ENCODE measurements around the gene ZNF529.
A peak's percentile ranks its signal among the peaks of the same experiment; 100 is the strongest.

DNA sequence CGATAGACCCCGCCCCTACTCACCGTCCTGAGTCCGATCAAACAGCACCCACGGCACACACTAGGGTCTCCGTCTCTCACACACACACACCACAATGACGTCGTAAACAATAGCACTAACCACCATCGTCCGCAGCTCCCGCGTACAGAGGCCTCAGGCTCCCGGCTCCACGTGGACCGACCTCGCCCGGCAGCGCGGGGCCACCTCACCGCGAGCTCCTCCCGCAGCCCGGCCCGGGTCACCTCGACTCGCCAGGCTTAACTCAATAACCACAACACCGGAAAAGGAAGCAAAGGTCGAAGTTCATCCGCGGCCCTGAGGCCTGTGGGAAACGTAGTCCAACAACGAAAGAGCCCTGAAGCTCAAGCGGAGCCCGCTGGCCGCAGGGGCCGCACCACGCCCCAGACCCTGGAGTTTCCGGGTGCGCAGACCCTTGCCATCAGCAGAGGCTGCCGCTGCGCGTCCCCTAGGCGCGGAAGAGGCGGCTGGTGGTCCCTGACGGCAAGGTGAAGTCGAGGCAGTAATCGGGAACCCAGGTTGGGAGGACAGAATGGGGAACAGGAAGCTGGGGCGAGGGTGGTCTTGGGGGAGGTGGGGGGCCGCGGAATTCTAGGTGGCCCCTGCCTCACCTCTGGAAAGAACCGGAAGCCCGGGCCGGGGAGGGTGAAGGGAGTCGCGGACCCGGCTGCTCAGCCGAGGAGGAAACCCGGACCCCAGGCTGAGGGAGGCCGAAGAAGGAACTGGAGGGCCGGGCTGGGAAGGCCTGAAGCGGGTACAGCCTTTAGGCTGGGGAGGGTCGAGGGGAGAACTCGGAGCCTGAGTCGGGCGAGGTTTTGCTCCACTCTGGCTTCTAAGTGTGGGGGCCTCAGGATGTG is at the start of gene ZNF529:
- TF ChIP-seq, protein P1, sequence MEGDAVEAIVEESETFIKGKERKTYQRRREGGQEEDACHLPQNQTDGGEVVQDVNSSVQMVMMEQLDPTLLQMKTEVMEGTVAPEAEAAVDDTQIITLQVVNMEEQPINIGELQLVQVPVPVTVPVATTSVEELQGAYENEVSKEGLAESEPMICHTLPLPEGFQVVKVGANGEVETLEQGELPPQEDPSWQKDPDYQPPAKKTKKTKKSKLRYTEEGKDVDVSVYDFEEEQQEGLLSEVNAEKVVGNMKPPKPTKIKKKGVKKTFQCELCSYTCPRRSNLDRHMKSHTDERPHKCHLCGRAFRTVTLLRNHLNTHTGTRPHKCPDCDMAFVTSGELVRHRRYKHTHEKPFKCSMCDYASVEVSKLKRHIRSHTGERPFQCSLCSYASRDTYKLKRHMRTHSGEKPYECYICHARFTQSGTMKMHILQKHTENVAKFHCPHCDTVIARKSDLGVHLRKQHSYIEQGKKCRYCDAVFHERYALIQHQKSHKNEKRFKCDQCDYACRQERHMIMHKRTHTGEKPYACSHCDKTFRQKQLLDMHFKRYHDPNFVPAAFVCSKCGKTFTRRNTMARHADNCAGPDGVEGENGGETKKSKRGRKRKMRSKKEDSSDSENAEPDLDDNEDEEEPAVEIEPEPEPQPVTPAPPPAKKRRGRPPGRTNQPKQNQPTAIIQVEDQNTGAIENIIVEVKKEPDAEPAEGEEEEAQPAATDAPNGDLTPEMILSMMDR (IDR thresholded peaks at IDR 0.05) = no peak
- TF ChIP-seq POLR2AphosphoS5 (IDR thresholded peaks at IDR 0.05) (peak; percentile 84 to 92 (median 87)), POLR2A (IDR thresholded peaks at IDR 0.05) (peak in 1 of 4 donors; percentile 58), EP300 (IDR thresholded peaks at IDR 0.05) (no peak)

Measured in stomach (tissue), 4 donors.